Neural cell (in vitro differentiated cells): Measurements from ENCODE around the gene TM7SF2.

Experiments
- CTCF ChIP-seq: fragments of 450-650 bp; IDR thresholded peaks from 2 replicates; pipeline ENCODE4 v1.5.1; 2014; ENCODE audit warnings: antibody characterized with exemption, mild to moderate bottlenecking, moderate library complexity; ENCODE audit not compliant: poor library complexity, severe bottlenecking
- EP300 ChIP-seq: fragments of 450-650 bp; conservative IDR thresholded peaks from 2 replicates; pipeline ENCODE4 v1.6.1; 2014; ENCODE audit warnings: antibody characterized with exemption, mild to moderate bottlenecking, moderate library complexity; ENCODE audit not compliant: poor library complexity, severe bottlenecking
- EZH2 ChIP-seq: fragments of 200-600, 300-800 bp; shearing (Covaris generic), sonication (generic); IDR thresholded peaks from 2 replicates; pipeline ENCODE4 v1.6.1; 2014; ENCODE audit warnings: antibody characterized with exemption, low read length, borderline replicate concordance, mild to moderate bottlenecking; ENCODE audit not compliant: insufficient read depth, poor library complexity, severe bottlenecking
- POLR2AphosphoS5 ChIP-seq: IDR thresholded peaks from 2 replicates; pipeline ENCODE4 v1.6.1; 2012
- RAD21 ChIP-seq: fragments of 450-650 bp; conservative IDR thresholded peaks from 2 replicates; pipeline ENCODE4 v1.6.1; 2014; ENCODE audit warnings: antibody characterized with exemption, mild to moderate bottlenecking, moderate library complexity
- REST ChIP-seq: IDR thresholded peaks from 2 replicates; pipeline ENCODE4 v1.6.1; 2012; ENCODE audit warnings: borderline replicate concordance

- TF ChIP-seq CTCF (no peak), POLR2AphosphoS5 (no peak), REST (no peak), RAD21 (no peak), EZH2 (no peak), EP300 (no peak)
These were observed 39.1 kb upstream of the TM7SF2 start for GRCh38 chr11:65072631-65072966.
